Hepatocyte (in vitro differentiated cells): ENCODE measurements around the gene PITX1. TPM values are rescaled to one million over a fixed set of nuclear protein-coding genes. Genes with fewer than 3 reads are reported as not detected.

Experiments
- DNase-seq: peaks from one replicate; pipeline ENCODE4 v3.0.0-alpha.2; 2016; ENCODE audit warnings: low spot score
- H2AFZ ChIP-seq: fragments of 200-600 bp; sonication (generic); 2 replicates; pipeline ENCODE4 v1.6.0; 2016; ENCODE audit warnings: antibody characterized with exemption, mild to moderate bottlenecking
- H3K27ac ChIP-seq: fragments of 200-600 bp; sonication (generic); 2 replicates; pipeline ENCODE4 v1.5.1; 2016; ENCODE audit warnings: mild to moderate bottlenecking
- H3K27me3 ChIP-seq: fragments of 200-600 bp; sonication (generic); 2 replicates; pipeline ENCODE4 v1.6.1; 2016
- H3K36me3 ChIP-seq: fragments of 200-600 bp; sonication (generic); replicated peaks from 2 replicates; pipeline ENCODE4 v1.5.1; 2016; ENCODE audit warnings: low read depth; ENCODE audit not compliant: insufficient read depth
- H3K4me1 ChIP-seq: fragments of 200-600 bp; sonication (generic); 2 replicates; pipeline ENCODE4 v1.5.1; 2016; ENCODE audit warnings: mild to moderate bottlenecking, moderate library complexity; ENCODE audit not compliant: insufficient read depth
- H3K4me2 ChIP-seq: fragments of 200-600 bp; sonication (generic); 2 replicates; pipeline ENCODE4 v1.6.0; 2016
- H3K4me3 ChIP-seq: fragments of 200-600 bp; sonication (generic); 2 replicates; pipeline ENCODE4 v1.5.1; 2016; ENCODE audit warnings: mild to moderate bottlenecking
- H3K79me2 ChIP-seq: fragments of 200-600 bp; sonication (generic); 2 replicates; pipeline ENCODE4 v1.6.0; 2017; ENCODE audit warnings: mild to moderate bottlenecking
- H3K9me2 ChIP-seq: fragments of 200-600 bp; sonication (generic); replicated peaks from 2 replicates; pipeline ENCODE4 v1.6.0; 2017; ENCODE audit warnings: mild to moderate bottlenecking; ENCODE audit not compliant: insufficient read depth
- H3K9me3 ChIP-seq: fragments of 200-600 bp; sonication (generic); 2 replicates; pipeline ENCODE4 v1.5.1; 2016; ENCODE audit warnings: low read depth, mild to moderate bottlenecking
- H4K20me1 ChIP-seq: fragments of 200-600 bp; sonication (generic); 2 replicates; pipeline ENCODE4 v1.6.0; 2016; ENCODE audit warnings: mild to moderate bottlenecking; ENCODE audit not compliant: insufficient read depth, poor library complexity, severe bottlenecking
- EZH2 ChIP-seq: fragments of 200-600 bp; sonication (generic); IDR thresholded peaks from 2 replicates; pipeline ENCODE4 v1.6.1; 2016; ENCODE audit warnings: antibody characterized with exemption, mild to moderate bottlenecking, borderline replicate concordance
- EZH2phosphoT487 ChIP-seq: fragments of 200-600 bp; sonication (generic); IDR thresholded peaks from one replicate; pipeline ENCODE4 v1.6.1; 2018; ENCODE audit warnings: antibody characterized with exemption, mild to moderate bottlenecking, low read depth, moderate library complexity; ENCODE audit not compliant: unreplicated experiment, severe bottlenecking
- WGBS: methylation state at CpG from one replicate; pipeline ENCODE4 v1.1.6; 2016; ENCODE audit warnings: low lambda C conversion rate; ENCODE audit errors: missing lambda C conversion rate; 5-methylcytosine and 5-hydroxymethylcytosine counted together
- polyA plus RNA-seq: library from polyadenylated mRNA; unstranded; fragments of >200 nt; fragmentation: Nextera tagmentation; extraction: Ambion mirVana; gene quantifications from 2 replicates; pipeline ENCODE4 v1.2.1, GENCODE V29; 2016
- total RNA-seq: library from RNA; depleted of rRNA; stranded (reverse); fragments of >200 nt; gene quantifications from 2 replicates; pipeline ENCODE4 v1.2.3, GENCODE V29; 2014
- TF ChIP-seq, protein P1 (sequence below): fragments of 200-600 bp; sonication (generic); IDR thresholded peaks from 2 replicates; pipeline ENCODE4 v1.5.1; 2016; ENCODE audit warnings: antibody characterized with exemption, mild to moderate bottlenecking; ENCODE audit not compliant: poor library complexity

Gene PITX1
- total and polyA plus RNA-seq, 2 experiments from 2014 or later, result 64.9 to 141 TPM

- peak overlapping the region; percentile 40 for H3K27ac ChIP-seq
- H3K27me3 ChIP-seq, result peaks cover 22% of the 10 kb centered on the region
Measured at GRCh38 chr5:135053278-135053677, 19.2 kb upstream of the PITX1 start.

GRCh38 chr5:135052511-135053145, 18.6 kb upstream of the PITX1 start:
- Histone ChIP-seq H3K79me2 (no peaks in the 10 kb centered on the region), H3K27ac (peak overlapping the region; percentile 67), H3K9me2 (no peaks in the 10 kb centered on the region), H3K9me3 (no peaks in the 10 kb centered on the region), H3K36me3 (no peaks in the 10 kb centered on the region), H2AFZ (no peak overlapping the region), H3K4me2 (no peak overlapping the region), H3K27me3 (peaks cover 22% of the 10 kb centered on the region), H4K20me1 (no peaks in the 10 kb centered on the region), H3K4me1 (peaks cover 13% of the 10 kb centered on the region), H3K4me3 (no peak overlapping the region)
- TF ChIP-seq, protein P1, sequence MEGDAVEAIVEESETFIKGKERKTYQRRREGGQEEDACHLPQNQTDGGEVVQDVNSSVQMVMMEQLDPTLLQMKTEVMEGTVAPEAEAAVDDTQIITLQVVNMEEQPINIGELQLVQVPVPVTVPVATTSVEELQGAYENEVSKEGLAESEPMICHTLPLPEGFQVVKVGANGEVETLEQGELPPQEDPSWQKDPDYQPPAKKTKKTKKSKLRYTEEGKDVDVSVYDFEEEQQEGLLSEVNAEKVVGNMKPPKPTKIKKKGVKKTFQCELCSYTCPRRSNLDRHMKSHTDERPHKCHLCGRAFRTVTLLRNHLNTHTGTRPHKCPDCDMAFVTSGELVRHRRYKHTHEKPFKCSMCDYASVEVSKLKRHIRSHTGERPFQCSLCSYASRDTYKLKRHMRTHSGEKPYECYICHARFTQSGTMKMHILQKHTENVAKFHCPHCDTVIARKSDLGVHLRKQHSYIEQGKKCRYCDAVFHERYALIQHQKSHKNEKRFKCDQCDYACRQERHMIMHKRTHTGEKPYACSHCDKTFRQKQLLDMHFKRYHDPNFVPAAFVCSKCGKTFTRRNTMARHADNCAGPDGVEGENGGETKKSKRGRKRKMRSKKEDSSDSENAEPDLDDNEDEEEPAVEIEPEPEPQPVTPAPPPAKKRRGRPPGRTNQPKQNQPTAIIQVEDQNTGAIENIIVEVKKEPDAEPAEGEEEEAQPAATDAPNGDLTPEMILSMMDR, result no peak
- TF ChIP-seq EZH2 (no peak), EZH2phosphoT487 (no peak)
- WGBS, result 50% methylated on average over 5 of the region's 6 CpGs
- DNase-seq, result no peak

More at GRCh38 chr5:135053278-135053677, 19.2 kb upstream of the PITX1 start:
- Histone ChIP-seq H2AFZ (no peak overlapping the region), H3K9me2 (no peaks in the 10 kb centered on the region), H3K79me2 (no peaks in the 10 kb centered on the region), H3K9me3 (no peaks in the 10 kb centered on the region), H3K4me3 (no peak overlapping the region), H3K36me3 (no peaks in the 10 kb centered on the region), H3K4me1 (peaks cover 13% of the 10 kb centered on the region), H4K20me1 (no peaks in the 10 kb centered on the region), H3K4me2 (no peak overlapping the region)
- no peak for TF ChIP-seq EZH2phosphoT487
- DNase-seq, result no peak
- 88% methylated on average over 2 of the region's 3 CpGs for WGBS

- no peaks in the 10 kb centered on the region for H3K79me2 ChIP-seq
- H3K9me3 ChIP-seq, result no peaks in the 10 kb centered on the region
- H3K4me3 ChIP-seq, result no peak overlapping the region
- no peak overlapping the region for H3K4me2 ChIP-seq
- TF ChIP-seq, protein P1, result no peak
- TF ChIP-seq EZH2, result no peak
- TF ChIP-seq EZH2phosphoT487, result no peak
- peaks cover 22% of the 10 kb centered on the region for H3K27me3 ChIP-seq
- peak; percentile 27 for DNase-seq
- peaks cover 13% of the 10 kb centered on the region for H3K4me1 ChIP-seq
- H3K36me3 ChIP-seq, result no peaks in the 10 kb centered on the region
- H4K20me1 ChIP-seq, result no peaks in the 10 kb centered on the region
- 47% methylated on average over 11 of the region's 11 CpGs for WGBS
- H3K27ac ChIP-seq, result peak overlapping the region; percentile 67
- H3K9me2 ChIP-seq, result no peaks in the 10 kb centered on the region
- no peak overlapping the region for H2AFZ ChIP-seq
Measured at GRCh38 chr5:135051872-135052271, 17.8 kb upstream of the PITX1 start.

DNA sequence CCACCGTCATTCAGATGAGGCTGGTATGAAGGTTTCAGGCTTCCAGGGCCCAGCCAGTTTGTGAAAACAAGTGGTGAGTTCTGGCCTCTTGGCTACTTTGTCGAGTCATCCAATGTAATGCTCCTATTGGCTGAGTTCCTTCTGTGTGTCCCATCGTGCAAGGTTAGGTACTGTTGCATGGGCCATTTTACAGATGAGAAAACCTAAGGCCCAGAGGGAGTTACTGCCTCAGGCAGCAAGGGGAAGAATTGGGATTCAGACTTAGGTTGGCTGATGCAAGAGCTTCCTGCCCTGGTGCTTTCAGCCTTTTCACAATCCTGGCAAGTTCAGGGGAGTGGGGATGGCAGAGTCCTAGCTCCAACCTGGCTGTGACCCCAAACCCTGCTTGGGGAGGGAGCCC, 17.4 kb upstream of the PITX1 start:
- no peak for TF ChIP-seq EZH2phosphoT487
- TF ChIP-seq, protein P1, result no peak
- TF ChIP-seq EZH2, result no peak
- peaks cover 13% of the 10 kb centered on the region for H3K4me1 ChIP-seq
- no peak for DNase-seq
- H2AFZ ChIP-seq, result no peak overlapping the region
- 83% methylated on average over 3 of the region's 3 CpGs for WGBS
- H3K4me2 ChIP-seq, result no peak overlapping the region
- no peaks in the 10 kb centered on the region for H3K9me2 ChIP-seq
- H3K4me3 ChIP-seq, result no peak overlapping the region
- H3K79me2 ChIP-seq, result no peaks in the 10 kb centered on the region
- H4K20me1 ChIP-seq, result no peaks in the 10 kb centered on the region
- peaks cover 22% of the 10 kb centered on the region for H3K27me3 ChIP-seq
- peak overlapping the region; percentile 67 for H3K27ac ChIP-seq
- H3K9me3 ChIP-seq, result no peaks in the 10 kb centered on the region
- no peaks in the 10 kb centered on the region for H3K36me3 ChIP-seq
